Measurements from ENCODE around the gene POT1. TPM values are rescaled to one million over a fixed set of nuclear protein-coding genes. Genes with fewer than 3 reads are reported as not detected.

POT1 gene
- total RNA-seq, 1 experiment from 2014 or later, result 20.2 TPM

DNA sequence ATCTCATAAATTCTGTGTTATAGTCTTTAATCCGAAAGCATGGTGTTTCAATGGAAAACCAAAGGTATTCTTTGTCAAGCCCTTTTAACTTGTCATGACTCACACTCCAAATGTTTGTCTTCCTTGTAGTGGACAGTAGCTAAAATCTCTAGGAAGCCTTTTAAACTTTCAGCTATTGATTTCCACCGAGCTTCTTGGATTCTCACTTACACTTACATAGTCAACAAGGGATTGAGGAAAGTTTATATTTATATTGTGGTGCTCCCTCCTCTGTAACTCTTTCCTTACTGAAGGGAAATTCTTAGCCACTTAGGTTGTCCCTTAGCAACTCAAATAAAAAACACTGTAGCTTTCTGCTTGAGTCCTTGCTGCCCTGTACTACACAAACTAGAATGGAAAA lies 132.9 kb downstream of the POT1 start:
- no peak for DNase-seq (ENCODE audit: low spot score)
- H3K27me3 Mint-ChIP-seq (ENCODE audit: low read depth), result no peaks in the 10 kb centered on the region
- ChIA-PET CTCF (no interaction called here), POLR2A (no interaction called here)
- no peak overlapping the region for H3K4me3 Mint-ChIP-seq
- peaks cover 7% of the 10 kb centered on the region for H3K4me1 Mint-ChIP-seq
- H3K27ac Mint-ChIP-seq, result no peak overlapping the region
- peaks cover 11% of the 10 kb centered on the region; the same call in 1 of the 2 replicates for H3K9me3 Mint-ChIP-seq
- ATAC-seq, result no peak
- no peaks in the 10 kb centered on the region for H3K36me3 Mint-ChIP-seq
- TF ChIP-seq, protein P1, sequence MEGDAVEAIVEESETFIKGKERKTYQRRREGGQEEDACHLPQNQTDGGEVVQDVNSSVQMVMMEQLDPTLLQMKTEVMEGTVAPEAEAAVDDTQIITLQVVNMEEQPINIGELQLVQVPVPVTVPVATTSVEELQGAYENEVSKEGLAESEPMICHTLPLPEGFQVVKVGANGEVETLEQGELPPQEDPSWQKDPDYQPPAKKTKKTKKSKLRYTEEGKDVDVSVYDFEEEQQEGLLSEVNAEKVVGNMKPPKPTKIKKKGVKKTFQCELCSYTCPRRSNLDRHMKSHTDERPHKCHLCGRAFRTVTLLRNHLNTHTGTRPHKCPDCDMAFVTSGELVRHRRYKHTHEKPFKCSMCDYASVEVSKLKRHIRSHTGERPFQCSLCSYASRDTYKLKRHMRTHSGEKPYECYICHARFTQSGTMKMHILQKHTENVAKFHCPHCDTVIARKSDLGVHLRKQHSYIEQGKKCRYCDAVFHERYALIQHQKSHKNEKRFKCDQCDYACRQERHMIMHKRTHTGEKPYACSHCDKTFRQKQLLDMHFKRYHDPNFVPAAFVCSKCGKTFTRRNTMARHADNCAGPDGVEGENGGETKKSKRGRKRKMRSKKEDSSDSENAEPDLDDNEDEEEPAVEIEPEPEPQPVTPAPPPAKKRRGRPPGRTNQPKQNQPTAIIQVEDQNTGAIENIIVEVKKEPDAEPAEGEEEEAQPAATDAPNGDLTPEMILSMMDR (IDR thresholded peaks at IDR 0.05), result no peak

DNA sequence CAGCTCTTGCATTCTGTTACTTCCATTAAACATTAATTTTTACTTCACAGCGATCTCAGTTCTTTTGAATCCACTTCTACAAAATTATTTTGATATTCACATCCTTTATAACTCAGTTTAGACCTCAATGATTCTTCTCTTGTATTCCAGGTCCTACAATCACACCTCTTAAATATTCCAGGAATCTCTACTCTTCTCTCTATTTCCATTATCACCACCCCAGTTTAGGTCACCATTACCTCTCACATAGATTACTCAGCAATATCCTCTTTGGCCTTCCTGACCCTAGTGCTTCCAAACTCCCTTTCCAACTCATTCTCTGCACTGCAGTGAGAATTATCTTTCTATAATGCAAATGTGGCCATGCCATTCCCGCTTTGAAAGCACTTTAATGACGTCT lies 136.9 kb downstream of the POT1 start:
- no peak for TF ChIP-seq FOXJ3 (CRISPR knock-in tag; IDR thresholded peaks at IDR 0.05; ENCODE audit: borderline replicate concordance)
- TF ChIP-seq SOX15 (CRISPR knock-in tag; IDR thresholded peaks at IDR 0.05), result no peak
- TF ChIP-seq, protein P2, sequence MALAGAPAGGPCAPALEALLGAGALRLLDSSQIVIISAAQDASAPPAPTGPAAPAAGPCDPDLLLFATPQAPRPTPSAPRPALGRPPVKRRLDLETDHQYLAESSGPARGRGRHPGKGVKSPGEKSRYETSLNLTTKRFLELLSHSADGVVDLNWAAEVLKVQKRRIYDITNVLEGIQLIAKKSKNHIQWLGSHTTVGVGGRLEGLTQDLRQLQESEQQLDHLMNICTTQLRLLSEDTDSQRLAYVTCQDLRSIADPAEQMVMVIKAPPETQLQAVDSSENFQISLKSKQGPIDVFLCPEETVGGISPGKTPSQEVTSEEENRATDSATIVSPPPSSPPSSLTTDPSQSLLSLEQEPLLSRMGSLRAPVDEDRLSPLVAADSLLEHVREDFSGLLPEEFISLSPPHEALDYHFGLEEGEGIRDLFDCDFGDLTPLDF (CRISPR knock-in tag; IDR thresholded peaks at IDR 0.05), result no peak
- TF ChIP-seq, protein P3, sequence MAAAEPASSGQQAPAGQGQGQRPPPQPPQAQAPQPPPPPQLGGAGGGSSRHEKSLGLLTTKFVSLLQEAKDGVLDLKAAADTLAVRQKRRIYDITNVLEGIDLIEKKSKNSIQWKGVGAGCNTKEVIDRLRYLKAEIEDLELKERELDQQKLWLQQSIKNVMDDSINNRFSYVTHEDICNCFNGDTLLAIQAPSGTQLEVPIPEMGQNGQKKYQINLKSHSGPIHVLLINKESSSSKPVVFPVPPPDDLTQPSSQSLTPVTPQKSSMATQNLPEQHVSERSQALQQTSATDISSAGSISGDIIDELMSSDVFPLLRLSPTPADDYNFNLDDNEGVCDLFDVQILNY (CRISPR knock-in tag; IDR thresholded peaks at IDR 0.05), result no peak
- TF ChIP-seq, protein P4, sequence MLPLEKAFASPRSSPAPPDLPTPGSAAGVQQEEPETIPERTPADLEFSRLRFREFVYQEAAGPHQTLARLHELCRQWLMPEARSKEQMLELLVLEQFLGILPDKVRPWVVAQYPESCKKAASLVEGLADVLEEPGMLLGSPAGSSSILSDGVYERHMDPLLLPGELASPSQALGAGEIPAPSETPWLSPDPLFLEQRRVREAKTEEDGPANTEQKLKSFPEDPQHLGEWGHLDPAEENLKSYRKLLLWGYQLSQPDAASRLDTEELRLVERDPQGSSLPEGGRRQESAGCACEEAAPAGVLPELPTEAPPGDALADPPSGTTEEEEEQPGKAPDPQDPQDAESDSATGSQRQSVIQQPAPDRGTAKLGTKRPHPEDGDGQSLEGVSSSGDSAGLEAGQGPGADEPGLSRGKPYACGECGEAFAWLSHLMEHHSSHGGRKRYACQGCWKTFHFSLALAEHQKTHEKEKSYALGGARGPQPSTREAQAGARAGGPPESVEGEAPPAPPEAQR (CRISPR knock-in tag; IDR thresholded peaks at IDR 0.05), result no peak
- no peak for TF ChIP-seq ZNF219 (CRISPR knock-in tag; IDR thresholded peaks at IDR 0.05; ENCODE audit: borderline replicate concordance)
- TF ChIP-seq PRRX2 (CRISPR knock-in tag; IDR thresholded peaks at IDR 0.05), result no peak
- TF ChIP-seq ETV6 (CRISPR knock-in tag; IDR thresholded peaks at IDR 0.05), result no peak
- TF ChIP-seq, protein P5, sequence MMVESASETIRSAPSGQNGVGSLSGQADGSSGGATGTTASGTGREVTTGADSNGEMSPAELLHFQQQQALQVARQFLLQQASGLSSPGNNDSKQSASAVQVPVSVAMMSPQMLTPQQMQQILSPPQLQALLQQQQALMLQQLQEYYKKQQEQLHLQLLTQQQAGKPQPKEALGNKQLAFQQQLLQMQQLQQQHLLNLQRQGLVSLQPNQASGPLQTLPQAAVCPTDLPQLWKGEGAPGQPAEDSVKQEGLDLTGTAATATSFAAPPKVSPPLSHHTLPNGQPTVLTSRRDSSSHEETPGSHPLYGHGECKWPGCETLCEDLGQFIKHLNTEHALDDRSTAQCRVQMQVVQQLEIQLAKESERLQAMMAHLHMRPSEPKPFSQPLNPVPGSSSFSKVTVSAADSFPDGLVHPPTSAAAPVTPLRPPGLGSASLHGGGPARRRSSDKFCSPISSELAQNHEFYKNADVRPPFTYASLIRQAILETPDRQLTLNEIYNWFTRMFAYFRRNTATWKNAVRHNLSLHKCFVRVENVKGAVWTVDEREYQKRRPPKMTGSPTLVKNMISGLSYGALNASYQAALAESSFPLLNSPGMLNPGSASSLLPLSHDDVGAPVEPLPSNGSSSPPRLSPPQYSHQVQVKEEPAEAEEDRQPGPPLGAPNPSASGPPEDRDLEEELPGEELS (CRISPR knock-in tag; IDR thresholded peaks at IDR 0.05), result no peak
- TF ChIP-seq ZNF671 (CRISPR knock-in tag; IDR thresholded peaks at IDR 0.05), result no peak
- no peak for TF ChIP-seq ATF1 (CRISPR knock-in tag; IDR thresholded peaks at IDR 0.05)
- no peak for TF ChIP-seq ZNF263 (CRISPR knock-in tag; IDR thresholded peaks at IDR 0.05; ENCODE audit: low read depth)
- TF ChIP-seq, protein P6, sequence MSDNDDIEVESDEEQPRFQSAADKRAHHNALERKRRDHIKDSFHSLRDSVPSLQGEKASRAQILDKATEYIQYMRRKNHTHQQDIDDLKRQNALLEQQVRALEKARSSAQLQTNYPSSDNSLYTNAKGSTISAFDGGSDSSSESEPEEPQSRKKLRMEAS (CRISPR knock-in tag; IDR thresholded peaks at IDR 0.05), result no peak
- no peak for TF ChIP-seq HMGA2 (CRISPR knock-in tag; IDR thresholded peaks at IDR 0.05)
- TF ChIP-seq NFATC4 (CRISPR knock-in tag; IDR thresholded peaks at IDR 0.05), result no peak
- TF ChIP-seq, protein P7, sequence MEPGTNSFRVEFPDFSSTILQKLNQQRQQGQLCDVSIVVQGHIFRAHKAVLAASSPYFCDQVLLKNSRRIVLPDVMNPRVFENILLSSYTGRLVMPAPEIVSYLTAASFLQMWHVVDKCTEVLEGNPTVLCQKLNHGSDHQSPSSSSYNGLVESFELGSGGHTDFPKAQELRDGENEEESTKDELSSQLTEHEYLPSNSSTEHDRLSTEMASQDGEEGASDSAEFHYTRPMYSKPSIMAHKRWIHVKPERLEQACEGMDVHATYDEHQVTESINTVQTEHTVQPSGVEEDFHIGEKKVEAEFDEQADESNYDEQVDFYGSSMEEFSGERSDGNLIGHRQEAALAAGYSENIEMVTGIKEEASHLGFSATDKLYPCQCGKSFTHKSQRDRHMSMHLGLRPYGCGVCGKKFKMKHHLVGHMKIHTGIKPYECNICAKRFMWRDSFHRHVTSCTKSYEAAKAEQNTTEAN (CRISPR knock-in tag; IDR thresholded peaks at IDR 0.05), result no peak
- TF ChIP-seq, protein P8, sequence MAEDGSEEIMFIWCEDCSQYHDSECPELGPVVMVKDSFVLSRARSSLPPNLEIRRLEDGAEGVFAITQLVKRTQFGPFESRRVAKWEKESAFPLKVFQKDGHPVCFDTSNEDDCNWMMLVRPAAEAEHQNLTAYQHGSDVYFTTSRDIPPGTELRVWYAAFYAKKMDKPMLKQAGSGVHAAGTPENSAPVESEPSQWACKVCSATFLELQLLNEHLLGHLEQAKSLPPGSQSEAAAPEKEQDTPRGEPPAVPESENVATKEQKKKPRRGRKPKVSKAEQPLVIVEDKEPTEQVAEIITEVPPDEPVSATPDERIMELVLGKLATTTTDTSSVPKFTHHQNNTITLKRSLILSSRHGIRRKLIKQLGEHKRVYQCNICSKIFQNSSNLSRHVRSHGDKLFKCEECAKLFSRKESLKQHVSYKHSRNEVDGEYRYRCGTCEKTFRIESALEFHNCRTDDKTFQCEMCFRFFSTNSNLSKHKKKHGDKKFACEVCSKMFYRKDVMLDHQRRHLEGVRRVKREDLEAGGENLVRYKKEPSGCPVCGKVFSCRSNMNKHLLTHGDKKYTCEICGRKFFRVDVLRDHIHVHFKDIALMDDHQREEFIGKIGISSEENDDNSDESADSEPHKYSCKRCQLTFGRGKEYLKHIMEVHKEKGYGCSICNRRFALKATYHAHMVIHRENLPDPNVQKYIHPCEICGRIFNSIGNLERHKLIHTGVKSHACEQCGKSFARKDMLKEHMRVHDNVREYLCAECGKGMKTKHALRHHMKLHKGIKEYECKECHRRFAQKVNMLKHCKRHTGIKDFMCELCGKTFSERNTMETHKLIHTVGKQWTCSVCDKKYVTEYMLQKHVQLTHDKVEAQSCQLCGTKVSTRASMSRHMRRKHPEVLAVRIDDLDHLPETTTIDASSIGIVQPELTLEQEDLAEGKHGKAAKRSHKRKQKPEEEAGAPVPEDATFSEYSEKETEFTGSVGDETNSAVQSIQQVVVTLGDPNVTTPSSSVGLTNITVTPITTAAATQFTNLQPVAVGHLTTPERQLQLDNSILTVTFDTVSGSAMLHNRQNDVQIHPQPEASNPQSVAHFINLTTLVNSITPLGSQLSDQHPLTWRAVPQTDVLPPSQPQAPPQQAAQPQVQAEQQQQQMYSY (CRISPR knock-in tag; IDR thresholded peaks at IDR 0.05), result no peak
- no peak for TF ChIP-seq ELF4 (CRISPR knock-in tag; IDR thresholded peaks at IDR 0.05; ENCODE audit: low read depth)
- no peak for TF ChIP-seq SMAD3 (CRISPR knock-in tag; IDR thresholded peaks at IDR 0.05; ENCODE audit: borderline replicate concordance)
- H3K36me3 Mint-ChIP-seq, result no peaks in the 10 kb centered on the region
- ChIA-PET POLR2A (no interaction called here), CTCF (no interaction called here)
- H3K4me3 Mint-ChIP-seq, result no peak overlapping the region
- no peak for DNase-seq (ENCODE audit: low spot score)
- peaks cover 13% of the 10 kb centered on the region for H3K4me1 Mint-ChIP-seq
- no peaks in the 10 kb centered on the region for H3K27me3 Mint-ChIP-seq (ENCODE audit: low read depth)
- peaks cover 11% of the 10 kb centered on the region; the same call in 1 of the 2 replicates for H3K9me3 Mint-ChIP-seq
- ATAC-seq, result no peak
- H3K27ac Mint-ChIP-seq, result no peak overlapping the region

Measured in WTC11 (cell line).